Mesenchymal stem cell (in vitro differentiated cells and primary cell): ENCODE results near the gene CTU2.
"Not testable (repeated sequence)": the region's sequence is repeated elsewhere in the genome, so short reads cannot be mapped to it uniquely, and the experiment has no call there.

ENCODE experiments used
- DNase-seq: peaks from one replicate; pipeline ENCODE4 v3.0.0-alpha.2; 2013
- H2AFZ ChIP-seq: one replicate; pipeline ENCODE4 v1.6.1; 2013; ENCODE audit warnings: low read depth, mild to moderate bottlenecking, control low read depth, inconsistent platforms, low read length, moderate library complexity
- H2AK5ac ChIP-seq: 2 replicates; pipeline ENCODE4 v1.6.1; 2013; ENCODE audit warnings: low read length, moderate library complexity, mild to moderate bottlenecking, inconsistent platforms; ENCODE audit not compliant: severe bottlenecking
- H2BK120ac ChIP-seq: one replicate; pipeline ENCODE4 v1.6.1; 2013; ENCODE audit warnings: low read depth, mild to moderate bottlenecking, inconsistent platforms, low read length, moderate library complexity
- H2BK12ac ChIP-seq, 2 experiments: one replicate each; pipeline ENCODE4 v1.6.1; 2013; ENCODE audit warnings: inconsistent platforms in 2 of 2, low read length in 2 of 2, mild to moderate bottlenecking in 2 of 2, moderate library complexity in 2 of 2, control low read depth in 1 of 2
- H2BK15ac ChIP-seq: one replicate; pipeline ENCODE4 v1.6.1; 2013; ENCODE audit warnings: mild to moderate bottlenecking, low read depth, inconsistent platforms; ENCODE audit not compliant: poor library complexity, severe bottlenecking
- H2BK5ac ChIP-seq: 2 replicates; pipeline ENCODE4 v1.6.1; 2013; ENCODE audit warnings: low read depth, mild to moderate bottlenecking, low read length, control low read depth, inconsistent platforms; ENCODE audit not compliant: poor library complexity, severe bottlenecking
- H3K14ac ChIP-seq, 2 experiments: one replicate each; pipeline ENCODE4 v1.6.1; 2013; ENCODE audit warnings: inconsistent platforms in 2 of 2, low read length in 2 of 2, control low read depth in 1 of 2, mild to moderate bottlenecking in 1 of 2, moderate library complexity in 1 of 2
- H3K18ac ChIP-seq, 2 experiments: one replicate each; pipeline ENCODE4 v1.6.1; 2013; ENCODE audit warnings: inconsistent platforms in 2 of 2, low read length in 2 of 2, control low read depth in 1 of 2, low read depth in 1 of 2, mild to moderate bottlenecking in 1 of 2
- H3K23ac ChIP-seq, 2 experiments: one replicate each; pipeline ENCODE4 v1.6.1; 2013; ENCODE audit warnings: inconsistent platforms in 2 of 2, low read length in 2 of 2, mild to moderate bottlenecking in 2 of 2, moderate library complexity in 2 of 2, control low read depth in 1 of 2
- H3K27ac ChIP-seq: 2 replicates; pipeline ENCODE4 v1.5.1; 2013; ENCODE audit warnings: mild to moderate bottlenecking, moderate library complexity, low read length, control low read depth, inconsistent platforms; ENCODE audit not compliant: poor library complexity, severe bottlenecking
- H3K27me3 ChIP-seq, 2 experiments: 2 replicates each; pipeline versions ENCODE4 v1.6.1 to v1.7.0; 2013; ENCODE audit warnings: low read length in 2 of 2, mild to moderate bottlenecking in 2 of 2, moderate library complexity in 2 of 2, control low read depth in 1 of 2, inconsistent platforms in 1 of 2; ENCODE audit not compliant: control insufficient read depth in 1 of 2, insufficient read depth in 1 of 2
- H3K36me3 ChIP-seq, 2 experiments: 2 replicates each; pipeline versions ENCODE4 v1.6.1 to v1.7.0; 2013; ENCODE audit warnings: low read length in 2 of 2, control low read depth in 1 of 2, inconsistent platforms in 1 of 2, low read depth in 1 of 2, mild to moderate bottlenecking in 1 of 2; ENCODE audit not compliant: insufficient read depth in 2 of 2, control insufficient read depth in 1 of 2
- H3K4ac ChIP-seq, 2 experiments: one replicate each; pipeline ENCODE4 v1.6.1; 2013; ENCODE audit warnings: inconsistent platforms in 2 of 2, low read length in 2 of 2, mild to moderate bottlenecking in 2 of 2, moderate library complexity in 2 of 2, control low read depth in 1 of 2, low read depth in 1 of 2
- H3K4me1 ChIP-seq: 2 replicates; pipeline ENCODE4 v1.6.1; 2013; ENCODE audit warnings: low read depth, low read length, control low read depth; ENCODE audit not compliant: control insufficient read depth, insufficient read depth
- H3K4me2 ChIP-seq: 2 replicates; pipeline ENCODE4 v1.6.1; 2013; ENCODE audit warnings: low read length, mild to moderate bottlenecking, inconsistent platforms; ENCODE audit not compliant: poor library complexity, severe bottlenecking
- H3K4me3 ChIP-seq, 2 experiments: 2 replicates each; pipeline versions ENCODE4 v1.5.1 to v1.7.0; 2013; ENCODE audit warnings: low read length in 2 of 2, mild to moderate bottlenecking in 2 of 2, control low read depth in 1 of 2, low read depth in 1 of 2; ENCODE audit not compliant: insufficient read depth in 1 of 2
- H3K79me1 ChIP-seq: replicated peaks from 2 replicates; pipeline ENCODE4 v1.6.1; 2013; ENCODE audit warnings: mild to moderate bottlenecking, control low read depth, low read length, inconsistent platforms; ENCODE audit not compliant: poor library complexity, severe bottlenecking
- H3K9ac ChIP-seq: 2 replicates; pipeline ENCODE4 v1.7.0; 2013; ENCODE audit warnings: mild to moderate bottlenecking, low read length, moderate library complexity
- H3K9me3 ChIP-seq: 2 replicates; pipeline ENCODE4 v1.7.0; 2013; ENCODE audit warnings: mild to moderate bottlenecking, low read length; ENCODE audit not compliant: control insufficient read depth
- H4K8ac ChIP-seq: one replicate; pipeline ENCODE4 v1.6.1; 2013; ENCODE audit warnings: inconsistent platforms, mild to moderate bottlenecking, low read length, moderate library complexity
- H4K91ac ChIP-seq: one replicate; pipeline ENCODE4 v1.6.1; 2013; ENCODE audit warnings: mild to moderate bottlenecking, low read length, inconsistent platforms
- WGBS: methylation state at CpG from one replicate; pipeline ENCODE4 v1.1.7; 2013; ENCODE audit warnings: mixed read lengths; 5-methylcytosine and 5-hydroxymethylcytosine counted together

CTU2 gene

DNA sequence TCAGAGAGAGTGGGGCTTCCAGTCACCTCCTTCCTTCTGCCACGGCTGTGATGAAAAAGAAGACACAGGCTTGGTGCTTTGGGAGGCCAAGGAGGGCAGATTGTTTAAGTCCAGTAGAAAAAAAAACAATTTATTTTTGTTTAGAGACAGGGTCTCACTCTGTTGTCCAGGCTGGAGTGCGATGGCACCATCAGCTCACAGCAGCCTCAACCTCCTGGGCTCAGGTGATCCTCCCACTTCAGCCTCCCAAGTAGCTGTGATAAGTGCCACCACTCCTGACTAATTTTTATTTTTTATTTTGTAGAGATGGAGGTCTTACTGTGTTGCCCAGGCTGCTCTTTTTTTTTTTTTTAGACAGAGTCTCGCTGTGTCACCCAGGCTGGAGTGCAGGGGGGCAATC is 40.7 kb upstream of the CTU2 start:
- Histone ChIP-seq H3K36me3 (peaks cover 3 to 9% of the 10 kb centered on the region in 2 experiments), H2BK5ac (no peak overlapping the region), H2AK5ac (no peak overlapping the region), H3K27me3 (no peaks in the 10 kb centered on the region), H3K27ac (no peak overlapping the region), H3K4me3 (no peak overlapping the region), H2BK12ac (no peak overlapping the region), H3K79me1 (peaks cover 11% of the 10 kb centered on the region), H3K18ac (no peak overlapping the region), H3K23ac (no peak overlapping the region), H3K9ac (no peak overlapping the region), H2AFZ (no peak overlapping the region), H3K4me2 (no peak overlapping the region), H4K91ac (no peak overlapping the region), H3K9me3 (no peaks in the 10 kb centered on the region), H3K4me1 (peaks cover 12% of the 10 kb centered on the region), H3K14ac (no peak overlapping the region), H4K8ac (no peak overlapping the region), H2BK15ac (no peak overlapping the region), H2BK120ac (no peak overlapping the region), H3K4ac (no peak overlapping the region)
- no peak for DNase-seq
- 100% methylated on average over 3 of the region's 3 CpGs for WGBS

DNA sequence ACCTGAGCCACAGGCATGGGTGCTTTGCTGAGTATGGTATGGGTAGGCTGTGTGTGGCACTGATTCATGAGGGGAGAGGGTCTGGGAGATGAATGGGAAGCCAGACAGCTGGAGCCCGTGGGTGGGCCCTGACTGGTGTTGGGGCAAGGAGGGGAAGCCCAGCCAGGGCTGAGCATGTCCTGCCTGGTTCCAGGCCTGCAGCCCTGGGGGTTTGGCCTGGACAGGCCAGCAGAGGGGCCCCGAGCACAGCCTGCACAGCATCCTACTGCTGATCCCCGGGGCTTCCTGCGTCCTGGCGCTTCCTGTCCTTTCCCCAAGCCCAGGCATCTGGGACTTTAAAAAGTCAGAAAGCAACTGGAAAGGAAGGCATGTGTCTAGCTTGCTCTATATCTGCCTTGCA is 38.8 kb upstream of the CTU2 start:
- Histone ChIP-seq H2BK12ac (peak overlapping the region in 1 of 2 experiments; percentile 10), H4K91ac (peak overlapping the region; percentile 34), H3K4me3 (no peak overlapping the region), H3K18ac (peak overlapping the region in 1 of 2 experiments; percentile 46), H3K14ac (peak overlapping the region in 1 of 2 experiments; percentile 86), H2BK5ac (no peak overlapping the region), H3K36me3 (peaks cover 11 to 16% of the 10 kb centered on the region in 2 experiments), H3K4me2 (no peak overlapping the region), H2BK15ac (peak overlapping the region; percentile 80), H2BK120ac (no peak overlapping the region), H3K9ac (no peak overlapping the region), H3K9me3 (no peaks in the 10 kb centered on the region), H3K4ac (no peak overlapping the region), H3K79me1 (peaks cover 11% of the 10 kb centered on the region), H3K27ac (no peak overlapping the region), H3K23ac (no peak overlapping the region), H4K8ac (peak overlapping the region; percentile 85), H2AK5ac (no peak overlapping the region), H3K4me1 (peaks cover 6% of the 10 kb centered on the region), H3K27me3 (no peaks in the 10 kb centered on the region), H2AFZ (no peak overlapping the region)
- DNase-seq, result peak; percentile 73
- WGBS, result 12% methylated on average over 5 of the region's 5 CpGs

DNA sequence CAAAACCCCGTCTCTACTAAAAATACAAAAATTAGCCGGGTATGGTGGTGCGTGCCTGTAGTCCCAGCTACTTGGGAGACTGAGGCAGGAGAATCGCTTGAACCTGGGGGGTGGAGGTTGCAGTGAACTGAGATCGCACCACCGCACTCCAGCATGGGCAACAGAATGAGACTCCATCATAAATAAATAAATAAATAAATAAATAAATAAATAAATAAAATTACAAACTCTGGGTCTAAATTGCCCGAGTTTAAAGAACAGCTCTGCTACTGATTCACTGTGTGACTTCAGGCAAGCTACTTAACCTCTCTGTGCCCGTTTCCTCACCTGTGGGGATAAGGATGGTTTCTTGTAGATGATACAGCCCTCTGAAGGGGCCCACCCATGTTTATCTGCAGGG is 36.8 kb upstream of the CTU2 start:
- Histone ChIP-seq H3K9ac (peak overlapping the region; percentile 14), H3K36me3 (peaks cover 15 to 24% of the 10 kb centered on the region in 2 experiments)
- not testable (repeated sequence) for H3K4ac ChIP-seq, H3K4me2 ChIP-seq, H3K18ac ChIP-seq, H3K27ac ChIP-seq, H3K4me3 ChIP-seq, H2AK5ac ChIP-seq, H3K4me1 ChIP-seq, DNase-seq, H2BK15ac ChIP-seq, H4K91ac ChIP-seq, H2AFZ ChIP-seq, H4K8ac ChIP-seq, H3K14ac ChIP-seq, H3K9me3 ChIP-seq, H3K27me3 ChIP-seq, H2BK5ac ChIP-seq, H3K79me1 ChIP-seq, H3K23ac ChIP-seq, H2BK120ac ChIP-seq, H2BK12ac ChIP-seq
- WGBS, result 98% methylated on average over 4 of the region's 8 CpGs

DNA sequence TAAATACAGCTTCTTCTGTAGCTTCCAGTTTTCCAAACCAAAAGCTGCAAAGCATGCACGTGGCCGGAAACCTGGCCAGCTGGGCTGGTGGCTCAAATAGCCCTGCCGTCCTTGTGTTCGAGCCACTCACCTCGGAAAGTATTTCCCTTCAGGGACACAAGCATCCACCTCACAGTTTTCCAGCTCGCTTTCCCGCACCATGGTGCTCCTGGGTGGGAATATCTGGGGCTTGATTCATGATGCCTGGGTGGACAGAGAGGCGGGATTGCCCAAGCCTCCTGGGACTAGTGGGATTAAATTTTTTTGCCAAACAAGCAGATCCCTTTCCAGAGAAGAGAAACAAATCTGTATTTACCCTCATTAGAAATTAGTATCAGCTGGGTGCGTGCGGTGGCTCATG is 36.3 kb upstream of the CTU2 start:
- peak overlapping the region; percentile 14 for H3K9ac ChIP-seq
- H3K27ac ChIP-seq, result no peak overlapping the region
- no peak overlapping the region for H3K4me3 ChIP-seq
- H3K36me3 ChIP-seq, result peaks cover 16 to 23% of the 10 kb centered on the region in 2 experiments
- DNase-seq, result no peak
- H4K8ac ChIP-seq, result no peak overlapping the region
- H3K4me1 ChIP-seq, result peaks cover 4% of the 10 kb centered on the region
- H3K18ac ChIP-seq, result no peak overlapping the region
- H2BK12ac ChIP-seq, result no peak overlapping the region
- no peak overlapping the region for H3K4ac ChIP-seq
- WGBS, result 100% methylated on average over 4 of the region's 10 CpGs
- no peak overlapping the region for H3K23ac ChIP-seq
- H2AFZ ChIP-seq, result no peak overlapping the region
- no peak overlapping the region for H3K4me2 ChIP-seq
- no peak overlapping the region for H2BK120ac ChIP-seq
- no peaks in the 10 kb centered on the region for H3K9me3 ChIP-seq
- no peaks in the 10 kb centered on the region for H3K27me3 ChIP-seq
- no peak overlapping the region for H2BK5ac ChIP-seq
- no peak overlapping the region for H3K14ac ChIP-seq
- no peak overlapping the region for H2AK5ac ChIP-seq
- H4K91ac ChIP-seq, result no peak overlapping the region
- peaks cover 1% of the 10 kb centered on the region for H3K79me1 ChIP-seq
- no peak overlapping the region for H2BK15ac ChIP-seq
